Esophagus muscularis mucosa (tissue), 4 donors: Measurements from ENCODE around the gene STX17. TPM values are rescaled to one million over a fixed set of nuclear protein-coding genes. Genes with fewer than 3 reads are reported as not detected.

Source experiments
- DNase-seq: peaks from one replicate; pipeline ENCODE4 v3.0.0-alpha.2; 2017; ENCODE audit errors: extremely low spot score
- H3K27ac ChIP-seq, 4 donors: fragments of 200-600 bp; sonication (generic); replicated peaks in 1 of 4; 1 replicate in 3 of 4; 2 replicates in 1 of 4; pipeline ENCODE4 v1.5.1; 2016 to 2019; ENCODE audit warnings: mild to moderate bottlenecking in 1 of 4
- H3K27me3 ChIP-seq, 4 donors: fragments of 200-600 bp; sonication (generic); one replicate each; pipeline versions ENCODE4 v1.5.1 to v1.6.0; 2016 to 2019
- H3K36me3 ChIP-seq, 4 donors: fragments of 200-600 bp; sonication (generic); one replicate each; pipeline ENCODE4 v1.5.1; 2016 to 2019
- H3K4me1 ChIP-seq, 4 donors: fragments of 200-600 bp; sonication (generic); one replicate each; pipeline ENCODE4 v1.5.1; 2016 to 2019
- H3K4me3 ChIP-seq, 4 donors: fragments of 200-600 bp; sonication (generic); 1 replicate in 2 of 4; 2 replicates in 2 of 4; pipeline ENCODE4 v1.5.1; 2016 to 2019; ENCODE audit warnings: mild to moderate bottlenecking in 4 of 4, moderate library complexity in 1 of 4
- H3K9me3 ChIP-seq, 4 donors: fragments of 200-600 bp; sonication (generic); 1 replicate in 3 of 4; 2 replicates in 1 of 4; pipeline ENCODE4 v1.5.1; 2016 to 2019
- CTCF ChIP-seq, 3 experiments: fragments of 200-600 bp in 2 of 3; fragments of 450-650 bp in 1 of 3; sonication (generic) in 2 of 3; IDR thresholded peaks; one replicate each; pipeline ENCODE4 v1.5.1; 2017 to 2019; ENCODE audit warnings: antibody characterized with exemption in 3 of 3, mild to moderate bottlenecking in 2 of 3, moderate library complexity in 1 of 3
- EP300 ChIP-seq: sonication (generic); formaldehyde crosslinking; IDR thresholded peaks from one replicate; pipeline ENCODE4 v1.6.1; 2017; ENCODE audit warnings: antibody characterized with exemption
- POLR2A ChIP-seq: fragments of 450-650 bp; IDR thresholded peaks from one replicate; pipeline ENCODE4 v1.6.1; 2017; ENCODE audit warnings: antibody characterized with exemption, moderate library complexity, mild to moderate bottlenecking, low read depth
- POLR2AphosphoS5 ChIP-seq, 2 donors: sonication (generic); formaldehyde crosslinking; IDR thresholded peaks; one replicate each; pipeline ENCODE4 v1.6.1; 2017; ENCODE audit warnings: antibody characterized with exemption in 2 of 2
- WGBS: methylation state at CpG from one replicate; pipeline ENCODE4 v1.1.5; 2018; 5-methylcytosine and 5-hydroxymethylcytosine counted together
- intact Hi-C: fragments of 100-400 bp; cut with DNase I; formaldehyde crosslinking; loops from one replicate; pipeline ENCODE4 v1.15.1; 2023
- total RNA-seq, 4 donors: library from RNA; depleted of rRNA; stranded (reverse); fragments of >200 nt; gene quantifications; one replicate each; pipeline versions ENCODE4 v1.1.0 to v1.2.1, GENCODE V29; 2016

The STX17 gene
- total RNA-seq, 4 donors from 2014 or later, result 29.3 to 46.7 (median 38.4) TPM

GRCh38 chr9:99970481-99970880 is 64.0 kb downstream of the STX17 start:
- TF ChIP-seq POLR2AphosphoS5 (IDR thresholded peaks at IDR 0.05) (no peak), POLR2A (no peak), EP300 (no peak), CTCF (IDR thresholded peaks at IDR 0.05) (no peak)
- H3K9me3 ChIP-seq, result no peaks in the 10 kb centered on the region
- H3K27ac ChIP-seq, result no peak overlapping the region
- H3K4me1 ChIP-seq, result no peaks in the 10 kb centered on the region
- 98% methylated on average over 2 of the region's 2 CpGs for WGBS
- no peak overlapping the region for H3K4me3 ChIP-seq
- intact Hi-C loops, result no loop called here
- peaks cover 0 to 55% (median 27%) of the 10 kb centered on the region in 4 donors for H3K36me3 ChIP-seq
- H3K27me3 ChIP-seq, result no peaks in the 10 kb centered on the region
- no peak for DNase-seq

- no peak for DNase-seq
- Histone ChIP-seq H3K27me3 (no peaks in the 10 kb centered on the region), H3K4me3 (no peak overlapping the region), H3K4me1 (no peaks in the 10 kb centered on the region), H3K36me3 (peaks cover 0 to 60% (median 27%) of the 10 kb centered on the region in 4 donors), H3K9me3 (no peaks in the 10 kb centered on the region), H3K27ac (no peak overlapping the region)
- intact Hi-C loops, result no loop called here
- TF ChIP-seq POLR2AphosphoS5 (IDR thresholded peaks at IDR 0.05) (no peak), POLR2A (no peak), EP300 (no peak), CTCF (IDR thresholded peaks at IDR 0.05) (no peak)
Measured at GRCh38 chr9:99971410-99971809, 65.0 kb downstream of the STX17 start.

GRCh38 chr9:99973455-99973854 is 67.0 kb downstream of the STX17 start:
- no peak overlapping the region for H3K4me3 ChIP-seq
- no peak for DNase-seq
- H3K9me3 ChIP-seq, result no peaks in the 10 kb centered on the region
- no peak for TF ChIP-seq CTCF (IDR thresholded peaks at IDR 0.05)
- H3K36me3 ChIP-seq, result peaks cover 0 to 57% (median 23%) of the 10 kb centered on the region in 4 donors
- H3K27ac ChIP-seq, result no peak overlapping the region
- intact Hi-C loops, result no loop called here
- WGBS, result 93% methylated on average over 3 of the region's 3 CpGs
- H3K27me3 ChIP-seq, result no peaks in the 10 kb centered on the region
- H3K4me1 ChIP-seq, result no peaks in the 10 kb centered on the region

GRCh38 chr9:99977033-99977792 is 70.8 kb downstream of the STX17 start:
- intact Hi-C loops, result no loop called here
- Histone ChIP-seq H3K27me3 (no peaks in the 10 kb centered on the region), H3K4me3 (no peak overlapping the region), H3K4me1 (no peaks in the 10 kb centered on the region), H3K27ac (no peak overlapping the region), H3K9me3 (no peaks in the 10 kb centered on the region), H3K36me3 (peaks cover 0 to 36% (median 7%) of the 10 kb centered on the region in 4 donors)
- no peak for TF ChIP-seq POLR2AphosphoS5 (IDR thresholded peaks at IDR 0.05)
- no peak for TF ChIP-seq CTCF (IDR thresholded peaks at IDR 0.05)
- TF ChIP-seq EP300, result no peak
- TF ChIP-seq POLR2A, result no peak
- no peak for DNase-seq
- WGBS, result 96% methylated on average over 3 of the region's 3 CpGs

GRCh38 chr9:99978221-99978620 is 71.8 kb downstream of the STX17 start:
- no peaks in the 10 kb centered on the region for H3K9me3 ChIP-seq
- no peaks in the 10 kb centered on the region for H3K27me3 ChIP-seq
- peaks cover 0 to 32% (median 7%) of the 10 kb centered on the region in 4 donors for H3K36me3 ChIP-seq
- intact Hi-C loops, result no loop called here
- H3K4me3 ChIP-seq, result no peak overlapping the region
- no peak overlapping the region for H3K27ac ChIP-seq
- DNase-seq, result no peak
- no peaks in the 10 kb centered on the region for H3K4me1 ChIP-seq
- 95% methylated on average over 1 of the region's 1 CpG for WGBS
- TF ChIP-seq POLR2AphosphoS5 (IDR thresholded peaks at IDR 0.05) (no peak), CTCF (IDR thresholded peaks at IDR 0.05) (no peak), POLR2A (no peak), EP300 (no peak)
